Suppressor macrophage treated with lipopolysaccharide for 4 hours (primary cell): ENCODE data around the gene AHI1.
A peak's percentile ranks its signal among the peaks of the same experiment; 100 is the strongest.

ENCODE experiments used
- DNase-seq: peaks from one replicate; pipeline ENCODE4 v3.0.0-alpha.2; 2020

The AHI1 gene

DNA sequence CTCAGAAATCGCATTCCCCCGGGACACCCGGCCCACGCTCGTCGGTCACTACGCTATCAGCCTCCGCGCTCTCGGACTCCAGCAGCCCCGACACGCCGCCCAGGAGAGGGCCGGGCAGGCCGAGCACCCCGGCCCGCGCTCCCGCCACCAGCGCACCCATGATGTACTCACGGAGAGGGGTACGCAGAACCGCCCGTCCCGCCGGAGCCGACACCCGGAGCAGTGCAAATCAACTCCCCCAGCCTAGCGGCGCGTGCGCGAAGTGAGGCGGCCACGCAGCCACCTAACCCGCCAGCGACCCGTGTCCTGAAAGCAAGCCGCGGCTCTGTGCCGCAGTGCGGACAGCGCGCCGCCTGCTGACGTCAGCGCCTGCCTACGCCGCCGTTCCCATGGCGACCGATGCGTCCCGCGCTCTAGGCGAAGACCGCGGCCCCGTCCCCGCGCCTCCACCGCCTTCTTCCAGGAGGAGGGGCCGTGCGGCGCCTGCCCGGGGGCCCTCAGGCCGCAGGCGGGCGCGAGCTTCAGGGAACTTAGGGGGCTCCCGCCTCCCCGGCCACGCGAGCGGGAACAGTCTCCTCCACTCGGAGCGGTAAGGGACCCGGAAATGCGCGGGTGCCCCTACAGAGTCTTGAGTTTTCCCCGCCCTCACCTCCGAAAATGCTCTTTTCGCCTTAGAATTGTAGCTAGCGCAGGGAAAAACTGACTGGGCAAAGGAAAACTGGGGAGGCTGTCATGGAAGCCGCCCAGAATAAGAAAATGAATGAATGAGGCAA is at the start of gene AHI1:
Gene AHI1 (minus strand): TSS at position 329 of the 773 bp plus-strand sequence. CDS start 5,503 bp downstream, outside the sequence.
- DNase-seq = peak; percentile 97

DNA sequence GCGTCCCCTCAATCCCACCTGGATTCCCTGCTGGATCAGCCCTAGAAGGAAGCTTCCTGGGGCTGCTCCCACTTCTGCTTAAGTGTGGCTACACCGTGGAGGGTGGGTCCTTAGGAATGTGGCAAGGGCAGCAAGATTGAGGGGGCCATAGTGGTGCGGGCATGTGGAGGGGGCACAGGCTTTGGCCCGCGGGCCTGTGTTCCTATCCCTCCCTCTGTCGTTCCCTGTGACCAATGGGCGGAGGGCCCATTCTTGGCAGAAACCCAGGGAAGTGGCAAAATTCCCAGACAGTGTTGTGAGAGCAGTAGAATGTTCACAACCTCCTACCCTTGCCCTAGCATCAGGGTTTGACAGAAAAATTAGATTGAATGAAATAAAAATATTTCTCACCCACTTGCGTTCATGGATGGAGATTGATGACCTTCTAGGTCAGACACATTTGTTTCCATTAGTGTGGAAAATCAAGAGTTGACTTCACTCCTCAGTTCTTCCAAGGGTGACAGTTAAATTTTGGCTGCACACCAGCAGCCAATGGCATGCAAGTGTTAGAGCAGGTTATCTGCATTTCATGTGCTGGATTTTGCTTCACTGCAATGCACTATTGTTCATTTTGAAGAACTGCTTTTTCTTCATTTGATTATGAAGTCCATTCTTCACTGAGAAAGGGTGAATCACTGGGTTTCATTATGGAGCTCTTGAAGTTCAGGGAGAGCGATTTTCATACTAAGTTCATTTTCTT is 49.3 kb upstream of the AHI1 start:
- no peak for DNase-seq

DNA sequence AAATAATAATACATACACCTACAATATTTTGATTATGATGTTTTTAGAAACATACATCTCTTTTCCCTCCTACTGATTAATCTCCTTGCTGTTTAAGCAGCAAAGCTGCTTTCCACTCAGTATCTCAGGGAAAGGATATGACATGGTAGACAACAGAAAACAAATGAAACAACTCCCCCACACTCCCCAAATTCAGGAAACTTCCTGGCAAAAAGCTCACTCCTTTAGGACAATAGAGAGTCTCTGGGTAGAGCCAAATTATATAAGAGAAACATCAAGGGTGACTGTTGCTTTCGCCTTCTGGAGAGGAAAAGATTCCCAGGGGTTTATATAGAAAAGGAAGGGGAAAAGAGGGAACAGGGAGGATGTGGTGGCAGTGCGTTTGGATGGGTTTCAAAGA is 48.7 kb upstream of the AHI1 start:
- DNase-seq = no peak

DNA sequence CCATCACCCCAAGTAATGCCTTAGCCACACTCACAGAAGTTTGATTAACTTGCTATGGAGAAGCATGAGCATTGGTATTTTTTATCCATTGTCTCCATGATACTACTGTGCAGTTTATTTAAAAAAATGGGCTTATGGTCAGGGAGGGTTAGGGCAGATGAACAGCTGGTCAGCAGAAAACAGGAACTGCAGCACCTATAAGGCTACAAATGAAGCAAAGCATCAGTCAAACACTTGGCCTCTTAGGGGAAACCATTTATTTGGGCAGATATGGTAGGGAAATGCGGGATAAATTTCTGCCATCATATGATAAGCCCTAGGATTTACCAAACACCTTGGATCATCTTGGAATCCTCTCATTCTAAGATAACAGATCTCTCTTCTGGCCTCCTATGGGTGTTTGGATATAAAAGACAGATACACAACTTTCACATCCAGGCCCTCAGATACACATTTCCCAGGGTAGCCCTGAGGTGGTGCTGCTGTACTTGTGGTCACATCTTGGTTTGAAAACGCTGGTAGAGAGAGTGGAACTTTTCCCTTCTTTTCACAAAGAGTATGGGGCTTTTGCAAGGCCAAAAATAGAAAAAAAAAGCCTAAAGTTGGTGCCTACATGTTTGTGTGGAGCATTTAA is 42.8 kb upstream of the AHI1 start:
- no peak for DNase-seq

DNA sequence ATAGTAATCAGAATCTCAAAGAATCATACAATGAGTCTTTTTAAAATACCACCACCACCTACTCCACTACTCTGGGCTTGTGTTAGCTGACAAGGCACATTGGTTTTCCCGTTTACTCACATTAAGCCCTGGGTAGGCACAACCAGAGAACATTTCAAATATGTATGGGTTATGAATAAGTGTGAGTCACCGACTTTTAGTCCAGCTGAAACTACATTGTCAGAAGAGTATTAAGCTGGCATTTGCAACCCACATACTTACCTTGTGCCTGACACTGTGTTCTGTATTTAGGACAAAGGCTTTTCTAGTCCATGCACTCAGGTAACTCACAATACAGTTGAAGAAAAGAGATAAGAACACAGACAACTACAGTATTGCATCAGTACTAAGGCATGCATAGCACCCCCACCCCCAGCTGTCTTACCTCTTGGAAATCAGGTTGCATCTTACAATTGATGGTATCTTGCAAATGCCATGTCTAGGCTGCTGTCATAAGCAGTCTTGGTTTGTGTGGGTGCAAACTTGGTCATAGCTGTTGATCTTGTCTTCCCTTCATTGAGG is 40.3 kb upstream of the AHI1 start:
- peak; percentile 22 for DNase-seq

DNA sequence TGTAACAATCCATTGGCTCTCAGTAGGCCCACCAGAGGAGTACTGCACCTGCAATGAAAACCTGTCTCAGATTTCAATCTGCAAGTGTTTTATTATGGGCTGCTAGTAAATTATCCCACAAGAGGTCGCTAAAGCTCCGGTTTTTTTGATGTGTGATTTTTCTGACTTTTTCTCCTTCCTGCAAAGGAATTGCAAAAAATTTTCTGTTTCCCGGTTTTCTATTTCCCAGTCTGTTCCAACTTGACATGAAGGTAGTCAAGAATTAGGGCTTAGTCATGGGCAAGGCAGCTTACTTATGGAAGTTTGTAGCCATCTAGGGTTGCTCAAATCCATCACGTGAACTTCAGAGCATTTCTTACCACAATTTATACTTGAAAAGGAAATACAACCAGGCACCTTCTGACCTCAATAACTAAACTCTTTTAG is 38.5 kb upstream of the AHI1 start:
- peak; percentile 48 for DNase-seq

DNA sequence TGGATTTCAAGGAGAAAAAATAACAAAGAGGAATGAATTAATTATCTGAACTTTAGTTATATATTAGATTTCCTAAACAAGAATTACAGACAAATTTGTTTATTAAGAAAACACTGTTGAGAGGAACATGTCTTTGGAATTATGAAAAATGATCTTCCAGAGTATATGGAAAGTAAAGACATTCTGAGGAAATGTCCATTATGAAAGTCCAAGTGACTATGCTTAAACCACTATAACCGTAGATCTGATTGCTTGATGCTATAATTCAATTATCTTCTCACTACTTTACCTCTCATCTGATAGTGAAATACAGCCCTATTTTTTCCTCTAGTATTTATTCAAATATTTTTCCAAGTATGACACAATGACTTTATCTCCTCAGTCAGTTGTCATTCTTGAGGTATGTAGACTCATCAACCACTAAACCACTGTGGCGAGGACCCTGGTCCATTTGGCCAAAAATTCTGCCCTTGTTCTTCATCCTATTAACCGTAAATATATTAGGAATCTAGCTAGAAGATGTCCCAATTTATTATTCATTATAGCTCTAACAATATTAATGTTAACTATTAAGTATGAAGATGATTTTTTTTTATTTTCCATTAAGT is 37.3 kb upstream of the AHI1 start:
- DNase-seq = no peak

DNA sequence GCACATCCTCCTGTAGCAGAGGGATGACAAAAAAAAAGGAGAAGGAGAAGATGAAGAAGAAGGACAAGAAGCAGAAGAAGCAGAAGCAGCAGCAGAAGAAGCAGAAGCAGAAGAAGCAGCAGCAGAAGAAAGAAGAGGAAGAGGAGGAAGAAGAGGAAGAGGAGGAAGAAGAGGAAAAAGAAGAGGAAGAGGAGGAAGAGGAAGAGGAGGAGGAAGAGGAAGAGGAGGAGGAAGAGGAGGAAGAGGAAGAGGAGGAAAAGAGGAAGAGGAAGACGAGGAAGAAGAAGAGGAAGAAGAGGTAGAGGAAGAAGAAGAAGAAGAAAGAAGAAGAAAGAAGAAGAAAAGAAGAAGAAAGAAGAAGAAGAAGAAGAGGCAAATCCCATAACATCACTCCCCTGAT is 35.0 kb upstream of the AHI1 start:
- DNase-seq = no peak

DNA sequence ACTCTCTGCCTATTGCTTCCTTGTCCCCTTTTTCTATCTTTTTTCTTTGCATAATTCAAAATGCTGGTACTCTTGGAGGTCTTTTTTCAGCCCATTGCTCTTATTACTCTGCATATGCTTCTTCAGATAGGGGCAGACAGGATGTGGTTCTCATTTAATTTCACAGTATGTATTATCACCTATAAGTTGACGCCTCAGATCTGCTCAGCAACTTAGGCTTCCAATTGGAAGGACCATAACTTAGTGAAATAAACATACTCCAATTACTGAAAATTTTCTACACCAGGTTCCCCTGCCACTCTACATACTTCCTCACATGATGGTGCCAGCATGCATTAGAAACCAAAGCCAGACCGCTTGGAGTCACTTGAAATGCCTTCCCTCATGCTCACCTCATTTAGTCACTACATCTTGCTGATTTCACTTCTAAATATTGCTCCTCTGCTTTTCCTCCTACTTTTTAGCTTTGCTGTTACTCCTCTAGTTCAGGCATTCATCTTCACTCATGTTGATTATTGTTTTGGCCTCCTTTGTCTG is 34.5 kb upstream of the AHI1 start:
- DNase-seq = no peak

DNA sequence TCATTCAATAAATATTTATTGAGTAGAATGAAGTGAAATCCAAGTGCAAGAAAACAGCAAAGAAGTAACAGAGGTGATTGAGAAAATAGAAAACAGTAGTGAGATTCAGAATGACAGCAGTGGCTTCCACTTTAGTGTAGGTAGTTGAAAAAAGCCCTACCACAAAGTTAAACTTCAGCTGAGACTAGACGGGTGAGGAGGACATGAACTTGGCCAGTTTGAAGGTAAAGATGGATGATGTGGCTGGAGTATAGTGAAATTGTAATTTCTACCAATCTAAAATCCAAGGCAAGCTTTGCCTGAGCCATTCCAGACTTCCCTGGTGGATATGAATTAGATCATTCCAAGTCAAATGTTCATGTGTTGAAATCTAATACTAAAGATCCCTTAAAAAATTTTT is 32.6 kb upstream of the AHI1 start:
- DNase-seq = no peak

DNA sequence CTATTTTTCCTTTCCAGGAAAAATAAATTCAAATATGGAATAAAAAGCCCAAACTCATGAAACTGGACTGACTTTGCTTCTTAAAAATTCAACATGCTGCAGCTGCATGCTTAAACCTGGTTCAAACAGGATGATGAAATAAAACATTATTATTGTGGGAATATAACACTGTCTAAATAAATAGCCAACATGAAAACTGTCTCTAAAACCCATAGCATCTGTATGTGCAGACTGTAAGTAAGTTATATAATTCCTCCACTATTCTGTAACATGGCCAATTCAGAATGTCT is 30.4 kb upstream of the AHI1 start:
- DNase-seq = no peak

DNA sequence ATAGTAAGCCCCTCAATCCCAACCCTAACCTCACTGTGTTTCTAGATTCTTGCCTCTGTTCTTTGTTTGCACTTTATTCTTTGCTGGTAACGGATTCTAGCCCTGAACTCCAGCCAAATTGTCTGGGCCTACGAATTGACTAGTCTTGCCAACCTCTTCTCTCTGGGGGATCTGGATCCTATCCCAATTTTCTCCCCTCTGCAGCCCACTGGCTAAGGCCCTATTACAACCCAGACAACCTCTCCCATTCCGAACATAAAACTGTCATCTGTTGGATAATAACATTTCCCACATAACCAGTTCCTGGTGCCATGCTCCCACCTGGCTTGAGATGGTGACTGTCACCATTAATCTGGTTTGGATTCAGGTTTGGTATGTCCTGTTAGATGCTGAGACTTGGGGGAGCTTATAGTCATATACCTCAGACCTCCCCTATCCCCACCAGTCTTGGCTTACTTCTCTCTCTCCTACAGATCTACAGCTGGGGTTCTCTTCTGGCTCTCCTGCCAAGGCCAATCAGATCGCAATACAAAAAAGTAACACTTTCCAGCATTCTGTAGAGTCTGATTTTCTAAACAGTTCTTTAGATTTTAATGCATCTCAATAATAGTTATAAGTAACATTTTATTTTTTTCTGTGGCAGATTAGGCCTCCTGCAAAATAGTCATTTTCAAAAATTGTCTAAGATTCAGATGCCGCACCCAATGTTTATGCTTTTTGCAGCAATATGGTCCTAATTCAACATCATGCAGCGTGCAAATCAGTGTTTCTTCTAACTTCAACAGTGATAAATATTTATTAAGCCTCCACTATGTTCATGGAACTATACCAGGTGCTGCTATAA is 29.8 kb upstream of the AHI1 start:
- no peak for DNase-seq

DNA sequence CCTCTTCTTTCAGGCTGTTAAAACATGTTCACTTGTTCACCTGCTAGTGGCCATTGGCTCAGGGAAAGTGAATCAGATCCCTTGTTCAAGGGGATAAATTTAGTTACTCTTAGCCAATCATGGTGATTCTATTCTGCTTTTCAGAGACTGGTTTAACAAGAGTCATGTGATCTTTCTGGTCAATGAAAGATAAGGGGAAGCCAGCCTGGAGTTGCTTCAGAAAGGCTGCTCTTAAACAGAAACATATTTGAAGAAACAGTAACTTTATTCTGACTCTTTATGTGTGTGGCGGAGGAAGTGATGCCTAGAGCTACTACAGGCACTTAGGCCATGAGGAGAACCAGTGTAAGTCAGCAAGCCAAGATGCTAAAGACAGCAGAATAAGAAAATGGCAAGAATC is 28.1 kb upstream of the AHI1 start:
- DNase-seq = peak; percentile 57

DNA sequence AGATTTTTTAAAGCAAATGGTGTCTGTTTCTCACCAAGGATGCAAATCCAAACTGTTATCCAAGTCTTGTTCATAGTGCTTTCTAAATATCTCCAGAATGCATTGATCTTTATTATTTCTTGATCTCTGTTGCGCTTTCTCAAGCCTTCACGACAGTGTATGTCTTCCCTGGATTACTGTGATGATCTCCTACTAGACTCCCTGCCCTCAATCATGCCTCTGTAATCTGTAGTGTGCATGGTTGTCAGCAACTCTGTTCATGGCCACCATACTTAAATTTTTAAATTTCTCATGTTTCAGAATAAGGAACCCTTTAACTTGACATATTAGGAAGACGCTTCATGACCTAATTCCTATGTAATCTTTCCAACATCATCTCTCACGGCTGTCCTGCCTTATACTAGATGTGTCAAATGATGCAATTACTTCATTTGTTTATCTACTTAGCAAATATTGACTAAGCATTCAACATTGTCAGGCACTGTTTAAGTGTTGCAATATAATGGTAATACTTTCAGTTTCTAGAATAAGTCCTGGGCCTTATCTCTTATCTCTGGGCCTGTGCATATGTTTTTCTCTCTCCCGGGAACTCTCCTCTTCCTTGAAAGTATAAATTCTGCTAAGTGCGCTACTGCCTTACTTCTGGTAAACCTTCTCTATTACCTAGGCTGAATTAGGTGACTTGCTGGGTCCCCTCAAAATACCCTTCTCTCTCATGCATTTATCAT is 25.6 kb upstream of the AHI1 start:
- DNase-seq = peak; percentile 67

DNA sequence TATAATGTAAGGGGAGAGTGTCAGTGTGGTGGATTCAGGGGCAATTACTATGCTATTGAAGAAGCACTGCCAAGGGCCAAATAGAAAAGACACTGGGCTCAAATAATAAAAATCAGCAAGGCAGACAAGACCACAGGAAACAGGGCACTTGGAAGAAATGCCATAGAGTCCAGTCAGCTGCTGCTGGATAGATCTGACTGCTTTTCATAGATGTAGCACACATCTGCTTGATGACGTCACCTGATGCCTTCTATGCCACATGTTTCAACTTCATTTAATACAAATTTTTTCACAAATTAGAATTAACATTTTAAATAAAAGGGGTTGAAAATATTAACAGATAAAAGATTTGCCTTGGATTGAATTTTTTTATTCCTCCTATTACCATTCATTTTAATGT is 23.9 kb upstream of the AHI1 start:
- no peak for DNase-seq

DNA sequence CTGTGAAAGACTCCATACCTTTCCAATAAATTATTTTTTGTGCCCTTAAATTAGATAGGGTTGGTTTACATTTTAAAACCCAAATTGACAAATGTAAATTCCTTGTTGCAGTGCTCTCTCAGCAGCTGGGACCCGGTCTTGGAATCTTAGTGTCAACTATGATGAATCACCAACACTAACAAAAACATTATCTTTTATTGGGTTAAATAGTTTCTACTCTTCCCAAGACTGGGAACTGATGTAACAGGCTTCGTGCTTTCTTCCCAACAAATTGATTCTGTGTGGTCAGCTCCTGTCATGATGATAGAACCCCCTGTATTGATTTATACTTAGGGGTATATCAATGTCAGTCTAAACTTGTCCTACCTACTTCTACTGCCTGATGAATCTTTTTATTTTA is 23.2 kb upstream of the AHI1 start:
- no peak for DNase-seq

DNA sequence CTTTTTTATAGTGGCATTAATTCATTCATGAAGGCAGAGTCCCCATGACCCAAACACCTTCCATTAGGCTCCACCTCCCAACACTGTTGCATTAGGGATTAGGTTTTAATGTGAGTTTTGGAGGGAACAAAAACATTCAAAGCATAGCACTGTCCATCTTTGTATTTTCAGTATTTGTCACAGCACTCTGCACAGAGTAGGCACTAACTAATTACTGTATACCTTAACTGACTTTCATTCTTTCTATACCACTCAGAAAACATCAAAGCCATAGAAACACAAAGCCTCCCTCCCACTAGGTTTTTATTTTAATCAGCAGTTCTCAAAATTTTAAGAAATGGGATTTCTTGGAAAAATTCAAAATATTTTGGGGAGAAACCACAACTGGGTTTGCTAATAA is 21.8 kb upstream of the AHI1 start:
- no peak for DNase-seq

DNA sequence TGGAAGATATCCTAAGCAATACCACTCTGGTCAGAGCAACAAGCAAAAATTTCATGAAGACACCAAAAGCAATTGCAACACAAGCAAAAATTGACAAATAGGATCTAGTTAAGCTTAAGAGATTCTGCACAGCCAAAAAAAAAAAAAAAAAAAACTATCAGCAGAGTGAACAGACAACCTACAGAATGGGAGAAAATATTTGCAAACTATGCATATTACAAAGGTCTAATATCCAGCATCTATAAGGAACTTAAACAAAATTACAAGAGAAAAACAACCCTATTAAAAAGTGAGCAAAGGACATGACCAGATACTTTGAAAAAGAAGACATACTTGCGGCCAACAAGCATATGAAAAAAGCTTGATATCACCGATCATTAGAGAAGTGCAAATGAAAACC is 20.0 kb upstream of the AHI1 start:
- DNase-seq = no peak

DNA sequence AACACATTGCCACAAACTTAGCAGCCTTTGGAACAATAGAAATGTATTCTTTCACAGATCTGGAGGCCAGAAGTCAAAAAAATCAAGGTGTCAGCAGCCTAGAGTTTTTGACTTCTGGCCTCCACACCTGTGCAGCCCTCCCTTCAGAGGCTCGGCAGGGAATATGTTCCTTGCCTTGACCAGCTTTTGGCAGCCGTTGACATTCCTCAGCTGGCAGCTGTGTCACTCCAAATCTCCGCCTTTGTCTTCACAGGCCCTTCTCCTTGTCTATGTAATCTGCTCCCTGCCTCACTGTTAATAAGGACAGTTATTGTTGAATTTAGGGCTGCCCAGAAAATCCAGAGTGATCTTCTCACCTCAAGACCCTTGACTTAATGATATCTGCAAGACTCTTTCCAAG is 17.2 kb upstream of the AHI1 start:
- DNase-seq = no peak

DNA sequence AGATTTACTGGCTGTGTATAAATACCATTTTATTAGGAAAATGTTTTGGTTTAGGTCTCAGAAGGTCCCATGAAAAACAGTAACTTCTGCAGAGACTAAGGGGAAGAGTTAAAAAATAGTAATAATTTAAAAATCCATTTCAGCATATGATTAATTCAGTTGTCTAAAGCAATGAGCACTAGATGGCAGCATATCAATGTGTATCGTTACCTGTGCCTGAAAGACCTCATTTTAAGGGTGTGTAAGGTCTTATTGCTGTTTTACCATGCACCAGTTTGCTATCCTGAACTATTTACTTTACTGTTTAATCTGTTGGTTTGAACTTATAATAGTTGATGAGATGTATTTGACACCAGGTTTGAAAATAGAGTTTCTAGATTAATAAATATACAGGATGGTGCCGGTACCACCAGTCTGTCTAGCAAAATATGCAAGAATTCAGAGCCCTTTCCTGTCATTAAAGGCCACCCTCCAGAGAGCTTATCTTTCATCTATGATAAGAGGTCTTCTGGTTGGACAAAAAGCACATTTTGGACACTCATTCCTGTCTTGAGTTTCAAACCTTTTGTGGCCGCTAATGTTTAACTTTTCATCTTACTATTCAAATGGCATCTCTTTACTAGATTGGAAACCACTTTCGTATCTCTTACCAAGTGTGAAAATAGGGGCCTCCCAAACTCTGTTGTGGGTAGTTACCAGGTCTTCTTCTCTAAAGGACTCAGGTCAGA is 8.9 kb upstream of the AHI1 start:
- peak; percentile 56 for DNase-seq

DNA sequence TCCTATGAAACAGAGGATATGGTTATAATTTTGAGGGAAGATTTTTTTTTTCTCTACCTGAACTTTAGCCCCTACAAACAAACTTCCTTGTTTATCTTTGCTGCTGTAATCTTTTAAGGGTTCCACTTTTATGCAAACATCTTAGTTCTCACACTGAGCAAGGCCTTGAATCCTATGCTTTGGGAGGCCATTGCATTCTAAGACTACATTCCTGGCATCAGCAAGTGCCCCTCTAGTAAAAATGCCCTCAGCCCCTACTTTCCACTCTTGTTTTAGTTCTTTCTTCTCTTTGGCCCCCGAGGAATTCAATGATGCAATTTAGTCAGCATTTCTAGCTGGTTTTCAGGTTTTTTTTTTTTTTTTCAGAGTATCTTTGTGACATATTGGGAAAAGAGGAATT is 8.1 kb upstream of the AHI1 start:
- DNase-seq = no peak
